Stimulated activated naive CD8-positive, alpha-beta T cell treated with anti-CD3 and anti-CD28 coated beads, Interleukin-15, amount 100 ng/mL, for 72 hours (primary cell): Measurements from ENCODE around the gene TMEM184B.
A peak's percentile ranks its signal among the peaks of the same experiment; 100 is the strongest.
"Not testable (repeated sequence)": the region's sequence is repeated elsewhere in the genome, so short reads cannot be mapped to it uniquely, and the experiment has no call there.

ENCODE experiments used
- ATAC-seq: fragments of 150-1000 bp; cut with Tn5 transposase; 2 replicates; pipeline ENCODE4 v1.10.0; 2021; ENCODE audit warnings: mild to moderate bottlenecking, moderate library complexity
- DNase-seq, 2 donors: peaks; one replicate each; pipeline ENCODE4 v3.0.0; 2021 to 2022
- H3K27ac Mint-ChIP-seq, 2 donors: one replicate each; pipeline ENCODE4 v1.8.0; 2022; ENCODE audit warnings: mild to moderate bottlenecking in 2 of 2, mixed read lengths in 2 of 2, moderate library complexity in 2 of 2
- H3K27me3 Mint-ChIP-seq: one replicate; pipeline ENCODE4 v1.8.0; 2022; ENCODE audit warnings: mixed read lengths
- H3K4me1 Mint-ChIP-seq: one replicate; pipeline ENCODE4 v1.8.0; 2022; ENCODE audit warnings: mild to moderate bottlenecking, mixed read lengths
- H3K4me3 Mint-ChIP-seq, 2 donors: one replicate each; pipeline ENCODE4 v1.8.0; 2022; ENCODE audit warnings: mild to moderate bottlenecking in 2 of 2, mixed read lengths in 2 of 2, moderate library complexity in 1 of 2
- H3K9me3 Mint-ChIP-seq, 2 donors: one replicate each; pipeline ENCODE4 v1.8.0; 2022; ENCODE audit warnings: mixed read lengths in 2 of 2

The TMEM184B gene

DNA sequence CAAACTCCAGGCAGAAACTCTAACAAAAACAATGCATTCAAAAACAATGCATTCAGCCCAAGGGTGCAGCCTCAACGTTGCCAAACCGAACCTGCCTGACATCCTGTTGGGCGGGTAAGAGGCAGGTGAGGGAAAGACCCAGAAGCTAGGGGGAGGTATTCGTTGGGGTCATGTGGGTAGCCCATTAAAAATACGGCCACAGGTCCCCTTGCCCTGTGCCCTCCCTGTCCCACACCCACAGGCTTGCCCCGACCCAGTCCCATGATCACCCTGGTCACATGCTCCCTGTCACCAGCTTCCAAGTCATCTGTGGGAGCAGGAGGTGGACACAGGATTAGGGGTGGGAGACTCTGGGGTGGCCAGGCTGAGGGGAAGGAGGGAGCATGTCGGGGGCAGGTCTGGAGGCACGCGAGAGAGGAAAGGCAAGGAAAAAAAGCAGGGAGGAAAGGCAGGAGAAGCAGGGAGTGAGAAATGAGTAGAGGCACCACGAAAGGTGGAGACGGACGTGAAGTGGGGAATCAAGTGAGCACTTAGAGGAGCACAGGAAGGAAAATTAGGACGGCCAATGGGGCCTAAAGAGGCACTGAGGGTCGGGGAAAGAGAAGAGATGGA lies 91.9 kb downstream of the TMEM184B start:
- Mint-ChIP-seq H3K27me3 (no peaks in the 10 kb centered on the region), H3K4me3 (peak overlapping the region; percentile 92 to 96), H3K9me3 (no peaks in the 10 kb centered on the region), H3K27ac (peak overlapping the region; percentile 94 to 97), H3K4me1 (peaks cover 51% of the 10 kb centered on the region)
- ATAC-seq (peak; percentile 62), DNase-seq (peak; percentile 51 to 75)

GRCh38 chr22:38178605-38178937 lies 94.2 kb downstream of the TMEM184B start:
- peak overlapping the region in 1 of 2 donors; percentile 33 for H3K27ac Mint-ChIP-seq

DNA sequence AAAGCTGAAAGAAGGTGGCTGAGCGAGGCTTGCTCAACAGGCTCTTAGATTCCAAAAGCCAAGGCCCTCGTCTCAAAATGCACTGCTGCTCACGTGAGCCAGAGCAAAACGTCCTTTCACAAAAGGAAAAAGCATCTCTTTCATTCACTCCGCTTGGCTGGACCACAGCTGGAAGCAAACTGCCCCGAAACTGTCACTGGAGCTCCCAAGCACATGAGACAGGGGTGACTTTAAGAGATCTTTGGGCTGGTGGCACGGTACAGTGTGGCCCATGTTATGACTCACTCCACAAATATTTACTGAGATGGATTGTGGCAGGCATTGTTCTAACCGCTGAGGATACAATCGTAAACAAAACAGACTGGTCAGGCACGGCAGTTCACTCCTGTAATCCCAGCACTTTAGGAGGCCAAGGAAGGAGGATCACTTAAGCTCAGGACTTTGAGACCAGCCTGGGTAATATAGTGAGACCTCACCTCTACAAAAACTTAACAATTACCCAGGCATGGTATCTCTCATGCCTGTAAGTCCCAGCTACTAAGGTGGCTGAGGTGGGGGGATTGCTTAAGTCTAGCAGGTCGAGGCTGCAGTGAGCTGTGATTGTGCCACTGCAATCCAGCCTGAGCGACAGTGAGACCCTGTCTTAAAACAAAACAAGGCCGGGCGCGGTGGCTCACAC lies 94.7 kb downstream of the TMEM184B start:
- H3K27me3 Mint-ChIP-seq: no peaks in the 10 kb centered on the region
- peaks cover 64% of the 10 kb centered on the region for H3K4me1 Mint-ChIP-seq
- H3K4me3 Mint-ChIP-seq: no peak overlapping the region
- no peak for DNase-seq
- no peaks in the 10 kb centered on the region for H3K9me3 Mint-ChIP-seq
- ATAC-seq: no peak
- peak overlapping the region in 1 of 2 donors; percentile 69 for H3K27ac Mint-ChIP-seq

More at GRCh38 chr22:38178605-38178937, 94.2 kb downstream of the TMEM184B start:
- DNase-seq, H3K4me3 Mint-ChIP-seq, H3K9me3 Mint-ChIP-seq, ATAC-seq, H3K27me3 Mint-ChIP-seq: not testable (repeated sequence)
- H3K4me1 Mint-ChIP-seq: peaks cover 59% of the 10 kb centered on the region

- H3K4me3 Mint-ChIP-seq, ATAC-seq, DNase-seq, H3K27me3 Mint-ChIP-seq, H3K9me3 Mint-ChIP-seq: not testable (repeated sequence)
- Mint-ChIP-seq H3K27ac (peak overlapping the region in 1 of 2 donors; percentile 69), H3K4me1 (peaks cover 69% of the 10 kb centered on the region)
Observed at GRCh38 chr22:38177571-38177925, 95.3 kb downstream of the TMEM184B start.

- Mint-ChIP-seq H3K9me3 (no peaks in the 10 kb centered on the region), H3K27ac (peak overlapping the region in 1 of 2 donors; percentile 90), H3K4me1 (peaks cover 72% of the 10 kb centered on the region), H3K4me3 (peak overlapping the region; percentile 2 to 57), H3K27me3 (no peaks in the 10 kb centered on the region)
- ATAC-seq (no peak), DNase-seq (peak in 1 of 2 donors; percentile 32)
Observed at GRCh38 chr22:38177044-38177443, 95.8 kb downstream of the TMEM184B start.

GRCh38 chr22:38176170-38176741 lies 96.6 kb downstream of the TMEM184B start:
- peaks cover 73% of the 10 kb centered on the region for H3K4me1 Mint-ChIP-seq
- no peaks in the 10 kb centered on the region for H3K27me3 Mint-ChIP-seq
- peak; percentile 34 for ATAC-seq
- DNase-seq: peak in 1 of 2 donors; percentile 54
- H3K4me3 Mint-ChIP-seq: peak overlapping the region; percentile 2 to 57
- peak overlapping the region in 1 of 2 donors; percentile 94 for H3K27ac Mint-ChIP-seq
- H3K9me3 Mint-ChIP-seq: no peaks in the 10 kb centered on the region

DNA sequence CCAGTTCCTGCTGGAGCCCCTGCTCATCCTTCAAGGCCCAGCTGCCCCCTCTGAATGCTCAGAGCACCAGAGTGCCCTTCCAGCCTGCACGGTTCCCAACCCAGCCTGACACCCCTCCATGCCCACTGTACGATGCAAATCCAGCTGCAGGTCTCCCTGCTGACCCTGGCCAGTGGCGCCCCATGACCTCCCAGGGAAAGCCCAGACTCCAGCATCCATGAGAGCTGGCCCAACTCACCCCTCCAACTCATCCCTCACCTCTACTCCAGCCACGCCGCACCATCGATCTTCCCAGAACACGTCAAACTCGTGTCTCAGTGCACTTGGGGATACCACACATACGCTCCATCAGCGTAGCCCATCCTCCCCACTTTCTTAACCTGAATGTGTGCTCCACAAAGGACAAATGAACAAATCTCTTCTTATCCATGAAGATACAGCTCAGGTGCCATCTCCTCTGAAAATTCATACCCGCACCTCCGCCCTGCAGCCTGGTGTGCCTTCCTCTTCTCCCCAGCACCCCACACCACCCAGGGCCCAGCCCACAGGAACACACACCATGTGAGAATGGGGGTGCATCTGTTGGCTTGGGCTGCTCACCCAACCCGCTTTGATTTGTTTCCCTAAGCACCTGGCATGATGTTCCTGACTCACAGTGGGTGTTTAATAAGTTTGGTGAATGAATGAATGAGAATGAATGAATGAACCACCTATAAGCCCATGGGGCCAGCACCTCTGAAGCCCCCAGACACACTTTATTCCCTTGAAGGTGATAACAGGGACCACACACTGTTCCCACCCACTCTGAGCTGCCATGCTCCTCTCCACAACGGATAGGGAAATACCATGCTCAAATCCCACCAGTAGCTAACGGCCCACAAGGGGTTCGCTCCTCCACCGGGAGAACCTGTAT lies 97.3 kb downstream of the TMEM184B start:
- peaks cover 66% of the 10 kb centered on the region for H3K4me1 Mint-ChIP-seq
- ATAC-seq: no peak
- H3K27me3 Mint-ChIP-seq: no peaks in the 10 kb centered on the region
- H3K4me3 Mint-ChIP-seq: peak overlapping the region in 1 of 2 donors; percentile 57
- H3K9me3 Mint-ChIP-seq: no peaks in the 10 kb centered on the region
- no peak for DNase-seq
- peak overlapping the region in 1 of 2 donors; percentile 94 for H3K27ac Mint-ChIP-seq

DNA sequence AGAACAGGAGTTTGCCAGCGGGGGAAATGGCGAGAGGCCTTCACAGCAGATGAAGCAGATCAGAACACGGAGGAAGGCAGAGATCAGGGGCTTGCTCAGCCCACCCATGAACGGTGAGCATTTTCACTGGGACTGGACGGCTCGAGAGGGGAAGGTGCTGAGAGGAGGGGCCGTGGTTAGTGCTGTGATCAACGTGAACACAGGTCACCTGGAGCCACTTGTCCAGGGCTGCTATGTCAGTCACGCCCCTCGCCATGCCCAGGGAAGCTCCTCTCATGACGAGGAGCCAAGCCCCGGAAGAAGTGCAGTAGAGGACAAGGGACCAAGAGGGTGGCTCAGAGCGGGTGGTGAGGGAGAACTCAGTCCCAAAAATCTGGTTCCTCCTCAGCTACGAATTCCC lies 98.2 kb downstream of the TMEM184B start:
- ATAC-seq: no peak
- DNase-seq: no peak
- Mint-ChIP-seq H3K9me3 (no peaks in the 10 kb centered on the region), H3K4me3 (no peak overlapping the region), H3K4me1 (peaks cover 58% of the 10 kb centered on the region), H3K27ac (peak overlapping the region in 1 of 2 donors; percentile 64), H3K27me3 (no peaks in the 10 kb centered on the region)

GRCh38 chr22:38173641-38173906 lies 99.2 kb downstream of the TMEM184B start:
- no peaks in the 10 kb centered on the region for H3K27me3 Mint-ChIP-seq
- ATAC-seq (no peak), DNase-seq (no peak)
- no peaks in the 10 kb centered on the region for H3K9me3 Mint-ChIP-seq
- H3K4me3 Mint-ChIP-seq: no peak overlapping the region
- H3K4me1 Mint-ChIP-seq: peaks cover 48% of the 10 kb centered on the region
- H3K27ac Mint-ChIP-seq: peak overlapping the region in 1 of 2 donors; percentile 75

DNA sequence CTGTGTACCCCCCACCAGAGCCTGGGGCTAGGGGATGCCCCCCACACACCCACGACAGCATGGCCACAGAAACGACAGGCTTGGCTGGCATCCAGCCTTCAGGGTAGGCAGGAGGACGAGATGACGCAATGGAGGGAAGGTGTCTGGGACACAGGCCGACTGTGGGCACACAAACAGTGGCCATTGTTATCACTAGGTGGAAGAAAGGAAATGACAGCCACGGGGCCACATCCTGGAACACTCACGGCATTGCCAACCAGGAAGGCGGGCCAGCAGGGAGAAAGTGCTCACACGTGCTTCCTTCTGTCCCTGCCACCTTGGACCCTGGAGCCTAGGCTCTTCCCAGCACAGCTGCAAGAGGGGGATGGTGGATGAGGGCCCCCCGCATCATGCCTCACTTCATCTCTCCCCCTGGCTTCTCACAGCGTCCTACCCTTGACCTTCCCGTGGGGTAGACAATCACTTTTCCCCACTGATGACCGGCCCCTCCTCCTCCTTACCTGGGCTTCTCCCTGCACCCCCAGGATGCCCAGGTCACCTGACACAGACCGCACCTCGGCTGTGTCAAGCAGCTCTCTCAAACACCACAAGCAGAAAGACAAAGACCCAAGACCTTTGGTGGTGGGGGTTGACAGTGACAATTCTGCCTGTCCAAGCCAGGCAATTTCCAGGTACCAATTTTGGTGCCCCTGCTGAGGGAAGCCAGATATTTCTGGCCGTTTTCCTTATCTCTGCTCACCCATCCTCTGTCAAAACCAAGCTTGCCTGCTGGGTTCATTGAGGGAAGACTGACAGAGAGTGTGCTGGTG lies 99.8 kb downstream of the TMEM184B start:
- H3K4me3 Mint-ChIP-seq: peak overlapping the region; percentile 47 to 66
- peak overlapping the region; percentile 75 to 96 for H3K27ac Mint-ChIP-seq
- ATAC-seq (peak; percentile 65), DNase-seq (peak in 1 of 2 donors; percentile 60)
- no peaks in the 10 kb centered on the region for H3K9me3 Mint-ChIP-seq
- peaks cover 47% of the 10 kb centered on the region for H3K4me1 Mint-ChIP-seq
- H3K27me3 Mint-ChIP-seq: no peaks in the 10 kb centered on the region

DNA sequence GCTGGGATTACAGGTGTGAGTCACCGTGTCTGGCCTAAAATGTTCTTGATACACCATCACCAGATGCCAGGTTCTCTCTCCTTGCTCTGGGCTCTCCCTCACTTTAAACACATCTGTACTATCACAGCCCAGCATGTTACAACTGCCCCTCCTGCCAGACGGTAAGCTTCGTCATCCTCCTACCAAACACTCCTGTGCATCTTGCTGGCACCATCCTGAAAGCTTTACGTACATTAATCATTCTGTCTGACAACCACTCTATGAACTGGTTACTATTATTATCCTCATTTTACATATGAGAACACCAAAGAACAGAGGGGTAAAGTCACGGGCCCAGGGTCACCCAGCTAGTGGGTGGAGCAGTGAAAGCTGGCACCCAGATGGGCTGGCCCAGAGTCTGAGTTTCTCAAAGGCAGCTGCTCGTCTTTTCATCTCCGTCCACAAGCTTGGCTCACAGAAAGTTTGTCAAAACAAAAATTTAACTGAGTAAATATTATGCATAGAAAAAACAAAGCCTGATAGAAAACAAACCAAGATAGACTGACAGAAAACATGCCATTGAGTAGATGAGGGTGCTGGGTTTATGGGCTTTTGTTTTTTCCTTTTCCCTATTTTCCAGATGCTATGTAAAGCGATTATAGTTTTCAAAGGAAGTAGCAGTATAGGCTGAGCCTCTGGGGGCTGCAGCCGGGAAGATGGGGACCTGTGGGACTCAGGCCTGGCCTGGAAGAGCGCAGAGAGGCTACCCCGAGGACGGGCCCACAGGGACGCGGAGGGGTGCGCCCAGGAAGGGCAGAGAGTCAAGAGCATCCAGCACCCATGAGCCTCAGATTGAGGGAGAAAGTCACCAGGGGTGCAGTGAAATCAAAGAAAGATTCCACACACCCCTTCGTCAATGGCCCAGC lies 100.6 kb downstream of the TMEM184B start:
- Mint-ChIP-seq H3K27ac (peak overlapping the region in 1 of 2 donors; percentile 75), H3K4me3 (peak overlapping the region; percentile 47 to 48), H3K9me3 (no peaks in the 10 kb centered on the region), H3K4me1 (peaks cover 39% of the 10 kb centered on the region), H3K27me3 (no peaks in the 10 kb centered on the region)
- no peak for ATAC-seq
- no peak for DNase-seq

DNA sequence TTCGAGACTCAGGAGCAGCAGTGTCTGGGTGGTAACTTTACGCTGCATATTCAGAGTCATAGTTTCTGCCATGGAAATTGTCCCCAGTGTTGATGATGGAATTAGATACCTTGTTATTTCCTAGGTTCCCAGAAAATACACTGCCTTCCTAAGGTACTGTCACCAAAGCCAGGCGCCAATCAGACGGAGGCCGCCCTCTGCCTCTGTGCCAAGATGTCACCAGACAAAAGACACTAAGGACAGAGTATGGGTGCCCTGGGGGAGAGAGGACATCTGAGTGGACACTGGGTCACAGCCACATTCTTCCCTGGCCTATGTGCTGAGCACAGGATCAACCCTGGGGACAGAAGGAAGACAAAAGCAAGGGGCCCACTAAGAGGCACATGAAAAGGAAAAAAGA lies 102.3 kb downstream of the TMEM184B start:
- DNase-seq (no peak), ATAC-seq (no peak)
- no peaks in the 10 kb centered on the region for H3K9me3 Mint-ChIP-seq
- H3K27me3 Mint-ChIP-seq: no peaks in the 10 kb centered on the region
- H3K27ac Mint-ChIP-seq: peak overlapping the region in 1 of 2 donors; percentile 46
- peaks cover 24% of the 10 kb centered on the region for H3K4me1 Mint-ChIP-seq
- no peak overlapping the region for H3K4me3 Mint-ChIP-seq
